ENCODE data around the gene REN. TPM values are rescaled to one million over a fixed set of nuclear protein-coding genes. Genes with fewer than 3 reads are reported as not detected.

REN gene
- total and polyA plus RNA-seq, 2 of the 13 experiments (the other 11 are each of a cell fraction or from before 2014, with no cell fraction given), result not detected

DNA sequence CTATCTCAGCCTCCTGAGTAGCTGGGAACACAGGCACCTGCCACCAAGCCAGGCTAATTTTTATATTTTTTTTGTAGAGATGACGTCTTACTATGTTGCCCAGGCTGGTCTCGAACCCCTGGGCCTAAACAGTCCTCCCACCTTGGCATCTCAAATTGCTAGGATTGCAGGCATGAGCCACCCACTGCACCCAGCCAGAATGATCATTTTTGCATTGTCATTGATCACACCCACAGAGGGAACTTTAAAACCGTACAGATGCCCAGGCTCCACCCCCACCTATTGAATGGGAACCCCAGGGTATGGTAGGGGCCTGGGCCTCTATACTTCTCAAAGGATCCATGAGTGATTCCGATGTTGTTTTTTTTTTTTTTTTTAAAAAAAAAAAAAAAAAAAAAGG is 51.0 kb downstream of the REN start (continued):
- TF ChIP-seq NFAT5 (CRISPR knock-in tag; IDR thresholded peaks at IDR 0.05) (no peak), ESRRA (CRISPR knock-in tag; IDR thresholded peaks at IDR 0.05; ENCODE audit: low read depth) (no peak), ZNF672 (CRISPR knock-in tag; IDR thresholded peaks at IDR 0.05) (no peak), CHD4 (IDR thresholded peaks at IDR 0.05; ENCODE audit: borderline replicate concordance, low read length) (no peak), SNAPC5 (CRISPR knock-in tag; IDR thresholded peaks at IDR 0.05; ENCODE audit: borderline replicate concordance) (no peak), HNF4G (IDR thresholded peaks at IDR 0.05; ENCODE audit: borderline replicate concordance, low read depth, low read length) (no peak), HNF4G (CRISPR knock-in tag; IDR thresholded peaks at IDR 0.05; ENCODE audit: borderline replicate concordance, low read depth) (no peak), ARNT2 (CRISPR knock-in tag; IDR thresholded peaks at IDR 0.05; ENCODE audit: low read depth) (no peak)

GRCh38 chr1:204114606-204115005 is 51.5 kb downstream of the REN start:
- Histone ChIP-seq H3K4me3 (replicated peaks in 1 of 3; ENCODE audit: insufficient read depth in 1 of 3, low read depth in 2 of 3, low read length in 3 of 3) (no peak overlapping the region), H3K79me2 (ENCODE audit: insufficient read depth, low read length) (peaks cover 19% of the 10 kb centered on the region), H4K20me1 (ENCODE audit: insufficient read depth, low read length) (no peaks in the 10 kb centered on the region), H3K36me3 (replicated peaks in 1 of 2; ENCODE audit: control insufficient read depth in 1 of 2, insufficient read depth in 2 of 2, low read length in 2 of 2) (peaks cover 30 to 52% of the 10 kb centered on the region in 2 experiments), H3K27me3 (ENCODE audit: control insufficient read depth in 1 of 2, insufficient read depth in 2 of 2, low read length in 2 of 2) (no peaks in the 10 kb centered on the region), H3K27ac (ENCODE audit: extremely low read length, insufficient read depth, low read length) (no peak overlapping the region), H3K9ac (ENCODE audit: insufficient read depth, low read depth, low read length) (no peak overlapping the region), H3K4me2 (ENCODE audit: low read depth, low read length) (no peak overlapping the region), H3K4me1 (ENCODE audit: insufficient read depth, low read length) (peaks cover 2% of the 10 kb centered on the region; the same call in 1 of the 2 replicates), H3K9me3 (ENCODE audit: low read length) (no peaks in the 10 kb centered on the region), H2AFZ (ENCODE audit: low read length) (no peak overlapping the region)
- WGBS (ENCODE audit: low lambda C conversion rate), result 100% methylated on average over 2 of the region's 4 CpGs
- DNase-seq (ENCODE audit: low spot score) (no peak), FAIRE-seq (no peak), ATAC-seq (no peak)
- in situ Hi-C loops (cut with HindIII; ENCODE audit: extremely low pct_ligation_motif_present, low pct_unique_long_range_greater_than_20kb) (no loop called here), intact Hi-C loops (cut with micrococcal nuclease; ENCODE audit: unreplicated experiment) (no loop called here)
- ChIA-PET POLR2A (no interaction called here), CTCF (ENCODE audit: low intra/inter-chr PET ratio, low total read pairs) (no interaction called here)
- no TSS peak for BruUV-seq (replicated peaks)
- no peak for TF ChIP-seq ZNF816 (CRISPR knock-in tag; IDR thresholded peaks at IDR 0.05; ENCODE audit: borderline replicate concordance)
- no peak for TF ChIP-seq KAT8 (CRISPR knock-in tag; IDR thresholded peaks at IDR 0.05)
- no peak for TF ChIP-seq ZNF331 (CRISPR knock-in tag; IDR thresholded peaks at IDR 0.05)
- no peak for TF ChIP-seq TCF7 (IDR thresholded peaks at IDR 0.05; ENCODE audit: low read depth)
- TF ChIP-seq ZNF138 (CRISPR knock-in tag; IDR thresholded peaks at IDR 0.05; ENCODE audit: low read depth), result no peak
- TF ChIP-seq DNMT3B (CRISPR knock-in tag; conservative IDR thresholded peaks at IDR 0.05), result no peak
- TF ChIP-seq, protein P1, sequence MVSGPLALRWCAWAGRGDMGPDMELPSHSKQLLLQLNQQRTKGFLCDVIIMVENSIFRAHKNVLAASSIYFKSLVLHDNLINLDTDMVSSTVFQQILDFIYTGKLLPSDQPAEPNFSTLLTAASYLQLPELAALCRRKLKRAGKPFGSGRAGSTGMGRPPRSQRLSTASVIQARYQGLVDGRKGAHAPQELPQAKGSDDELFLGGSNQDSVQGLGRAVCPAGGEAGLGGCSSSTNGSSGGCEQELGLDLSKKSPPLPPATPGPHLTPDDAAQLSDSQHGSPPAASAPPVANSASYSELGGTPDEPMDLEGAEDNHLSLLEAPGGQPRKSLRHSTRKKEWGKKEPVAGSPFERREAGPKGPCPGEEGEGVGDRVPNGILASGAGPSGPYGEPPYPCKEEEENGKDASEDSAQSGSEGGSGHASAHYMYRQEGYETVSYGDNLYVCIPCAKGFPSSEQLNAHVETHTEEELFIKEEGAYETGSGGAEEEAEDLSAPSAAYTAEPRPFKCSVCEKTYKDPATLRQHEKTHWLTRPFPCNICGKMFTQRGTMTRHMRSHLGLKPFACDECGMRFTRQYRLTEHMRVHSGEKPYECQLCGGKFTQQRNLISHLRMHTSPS (CRISPR knock-in tag; IDR thresholded peaks at IDR 0.05; ENCODE audit: low read depth), result no peak
- no peak for TF ChIP-seq CTCF (CRISPR knock-in tag; IDR thresholded peaks at IDR 0.05)

All from HepG2 (cell line).